ENCODE results near the gene TNRC18. TPM values are rescaled to one million over a fixed set of nuclear protein-coding genes. Genes with fewer than 3 reads are reported as not detected.

Gene TNRC18
- polyA plus RNA-seq, 3 donors, result 0.64 to 49.9 (median 0.70) TPM

DNA sequence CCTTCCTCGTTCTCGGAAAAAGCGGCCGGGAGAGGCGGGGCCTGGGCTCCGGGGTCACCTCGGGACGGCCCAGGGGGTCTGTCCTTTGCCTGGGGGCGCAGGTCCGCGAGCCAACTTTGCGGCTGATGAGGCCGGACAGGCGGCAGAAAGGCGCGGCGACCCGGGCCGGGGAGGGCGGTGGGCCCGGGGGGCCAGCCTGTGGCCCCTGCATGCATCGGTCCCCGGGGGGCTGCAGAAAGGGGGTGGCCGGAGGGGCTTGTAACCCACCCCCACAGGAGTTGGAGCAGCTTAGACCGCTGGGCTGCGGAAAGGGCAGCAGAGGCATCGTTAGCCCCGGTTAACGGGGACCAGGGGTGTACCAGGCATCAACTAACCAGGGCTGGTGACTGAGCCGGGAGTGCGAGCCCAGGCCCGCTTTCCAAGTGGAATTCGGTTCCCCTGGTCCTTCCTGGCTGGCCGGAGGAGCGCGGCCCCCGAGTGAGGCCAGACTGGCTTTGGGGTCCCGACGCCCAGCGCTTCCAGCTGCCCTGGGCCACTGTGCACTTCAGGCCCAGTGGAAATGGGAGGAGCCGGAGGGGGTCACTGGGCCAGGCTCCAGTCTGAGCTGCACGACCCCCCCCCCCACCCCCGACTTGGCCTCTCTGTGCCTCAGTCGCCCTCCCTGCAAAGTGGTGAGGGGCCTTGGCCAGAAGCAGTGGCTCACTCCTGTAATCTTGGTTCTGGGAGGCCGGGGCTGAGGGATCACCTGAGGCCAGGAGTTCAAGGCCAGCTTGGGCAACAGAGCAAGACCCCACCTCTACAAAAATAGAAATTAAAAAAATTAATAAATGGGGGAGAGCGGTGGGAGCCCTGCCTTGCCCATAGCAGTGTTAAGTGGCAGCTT is 140.0 kb downstream of the TNRC18 start:
- WGBS (ENCODE audit: insufficient coverage), result 5% methylated on average over 39 of the region's 46 CpGs
- H3K4me1 Mint-ChIP-seq, result no peaks in the 10 kb centered on the region

More for the DNA sequence above, 140.0 kb downstream of the TNRC18 start:
- Histone ChIP-seq H3K27ac (ENCODE audit: low read depth in 1 of 2, low read length in 2 of 2) (no peak overlapping the region), H3K36me3 (replicated peaks in 1 of 2; ENCODE audit: control insufficient read depth in 1 of 2, insufficient read depth in 2 of 2, low read length in 2 of 2) (no peaks in the 10 kb centered on the region), H3K79me2 (ENCODE audit: insufficient read depth, low read length) (no peaks in the 10 kb centered on the region), H2AFZ (ENCODE audit: insufficient read depth, low read depth, low read length, poor library complexity, severe bottlenecking) (no peak overlapping the region), H3K9me3 (replicated peaks in 1 of 2; ENCODE audit: control insufficient read depth in 1 of 2, insufficient read depth in 1 of 2, low read length in 2 of 2) (no peaks in the 10 kb centered on the region), H3K4me3 (replicated peaks in 1 of 3; ENCODE audit: low read depth in 2 of 3, low read length in 3 of 3) (peak overlapping the region in 2 of 3 experiments; percentile 6 to 50), H3K9ac (ENCODE audit: insufficient read depth, low read length, poor library complexity, severe bottlenecking) (no peak overlapping the region), H3K4me2 (replicated peaks; ENCODE audit: extremely low read depth, low read length, poor library complexity, severe bottlenecking) (peak overlapping the region; percentile 50), H3K4me1 (ENCODE audit: control insufficient read depth in 1 of 2, insufficient read depth in 2 of 2, low read length in 2 of 2) (peaks cover 5 to 6% of the 10 kb centered on the region in 2 donors), H3K27me3 (ENCODE audit: control insufficient read depth in 2 of 2, insufficient read depth in 2 of 2, low read length in 2 of 2) (peaks cover 7 to 16% of the 10 kb centered on the region in 2 donors), H4K20me1 (ENCODE audit: insufficient read depth, low read length) (no peaks in the 10 kb centered on the region)
- Mint-ChIP-seq H3K4me3 (peak overlapping the region in 1 of 2 donors; percentile 35), H3K36me3 (peaks cover 0 to 3% of the 10 kb centered on the region in 2 donors), H3K27me3 (ENCODE audit: low read depth in 3 of 3) (peaks cover 9 to 52% (median 30%) of the 10 kb centered on the region in 3 donors), H3K27ac (no peak overlapping the region), H3K9me3 (peaks cover 0 to 4% (median 0%) of the 10 kb centered on the region in 7 donors)
- no peak for DNase-seq
- TF ChIP-seq, protein P1, sequence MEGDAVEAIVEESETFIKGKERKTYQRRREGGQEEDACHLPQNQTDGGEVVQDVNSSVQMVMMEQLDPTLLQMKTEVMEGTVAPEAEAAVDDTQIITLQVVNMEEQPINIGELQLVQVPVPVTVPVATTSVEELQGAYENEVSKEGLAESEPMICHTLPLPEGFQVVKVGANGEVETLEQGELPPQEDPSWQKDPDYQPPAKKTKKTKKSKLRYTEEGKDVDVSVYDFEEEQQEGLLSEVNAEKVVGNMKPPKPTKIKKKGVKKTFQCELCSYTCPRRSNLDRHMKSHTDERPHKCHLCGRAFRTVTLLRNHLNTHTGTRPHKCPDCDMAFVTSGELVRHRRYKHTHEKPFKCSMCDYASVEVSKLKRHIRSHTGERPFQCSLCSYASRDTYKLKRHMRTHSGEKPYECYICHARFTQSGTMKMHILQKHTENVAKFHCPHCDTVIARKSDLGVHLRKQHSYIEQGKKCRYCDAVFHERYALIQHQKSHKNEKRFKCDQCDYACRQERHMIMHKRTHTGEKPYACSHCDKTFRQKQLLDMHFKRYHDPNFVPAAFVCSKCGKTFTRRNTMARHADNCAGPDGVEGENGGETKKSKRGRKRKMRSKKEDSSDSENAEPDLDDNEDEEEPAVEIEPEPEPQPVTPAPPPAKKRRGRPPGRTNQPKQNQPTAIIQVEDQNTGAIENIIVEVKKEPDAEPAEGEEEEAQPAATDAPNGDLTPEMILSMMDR (IDR thresholded peaks at IDR 0.05), result no peak
- intact Hi-C loops (cut with micrococcal nuclease), result no loop called here

All from CD14-positive monocyte (primary cell).